Spinal cord (tissue), 10 donors: Measurements from ENCODE around the gene BMP8B. TPM values are rescaled to one million over a fixed set of nuclear protein-coding genes. Genes with fewer than 3 reads are reported as not detected.

Experiments used
- DNase-seq, 6 donors: peaks; one replicate each; pipeline versions ENCODE4 v3.0.0 to v3.0.0-alpha.2; 2013 to 2015; ENCODE audit warnings: low spot score in 6 of 6, low read depth in 4 of 6
- H3K27ac ChIP-seq: one replicate; pipeline ENCODE4 v1.5.1; 2013; ENCODE audit warnings: low read depth, low read length, control low read depth
- H3K27me3 ChIP-seq: one replicate; pipeline ENCODE4 v1.6.1; 2013; ENCODE audit warnings: low read length; ENCODE audit not compliant: control insufficient read depth, insufficient read depth
- H3K36me3 ChIP-seq: one replicate; pipeline ENCODE4 v1.6.1; 2013; ENCODE audit warnings: low read length; ENCODE audit not compliant: control insufficient read depth, insufficient read depth
- H3K4me1 ChIP-seq: one replicate; pipeline ENCODE4 v1.6.1; 2013; ENCODE audit warnings: low read length; ENCODE audit not compliant: control insufficient read depth, insufficient read depth
- H3K4me3 ChIP-seq: one replicate; pipeline ENCODE4 v1.5.1; 2013; ENCODE audit warnings: low read depth, low read length, control low read depth
- H3K9me3 ChIP-seq: one replicate; pipeline ENCODE4 v1.6.1; 2013; ENCODE audit warnings: low read length; ENCODE audit not compliant: control insufficient read depth, insufficient read depth
- WGBS: methylation state at CpG from one replicate; pipeline ENCODE4 v1.1.5; 2013; ENCODE audit warnings: missing lambda C conversion rate; ENCODE audit not compliant: insufficient coverage; 5-methylcytosine and 5-hydroxymethylcytosine counted together
- polyA plus RNA-seq, 2 donors: library from polyadenylated mRNA; unstranded; fragments of 120-200 nt; gene quantifications; one replicate each; pipeline ENCODE4 v1.2.1, GENCODE V29; 2013; ENCODE audit not compliant: insufficient read length in 2 of 2
- total RNA-seq, 2 donors: library from RNA; depleted of rRNA in 1 of 2; stranded (reverse); fragments of 120-200 nt in 1 of 2; fragments of >200 nt in 1 of 2; gene quantifications; one replicate each; pipeline versions ENCODE4 v1.2.3 to v1.2.4, GENCODE V29; 2013 to 2014
- donor health status: healthy.

BMP8B gene
- total and polyA plus RNA-seq, 4 donors = 7.8 to 19.4 (median 15.6) TPM

- peaks cover 48% of the 10 kb centered on the region for H3K36me3 ChIP-seq
Measured at GRCh38 chr1:39762550-39763540, 25.8 kb downstream of the BMP8B start.

DNA sequence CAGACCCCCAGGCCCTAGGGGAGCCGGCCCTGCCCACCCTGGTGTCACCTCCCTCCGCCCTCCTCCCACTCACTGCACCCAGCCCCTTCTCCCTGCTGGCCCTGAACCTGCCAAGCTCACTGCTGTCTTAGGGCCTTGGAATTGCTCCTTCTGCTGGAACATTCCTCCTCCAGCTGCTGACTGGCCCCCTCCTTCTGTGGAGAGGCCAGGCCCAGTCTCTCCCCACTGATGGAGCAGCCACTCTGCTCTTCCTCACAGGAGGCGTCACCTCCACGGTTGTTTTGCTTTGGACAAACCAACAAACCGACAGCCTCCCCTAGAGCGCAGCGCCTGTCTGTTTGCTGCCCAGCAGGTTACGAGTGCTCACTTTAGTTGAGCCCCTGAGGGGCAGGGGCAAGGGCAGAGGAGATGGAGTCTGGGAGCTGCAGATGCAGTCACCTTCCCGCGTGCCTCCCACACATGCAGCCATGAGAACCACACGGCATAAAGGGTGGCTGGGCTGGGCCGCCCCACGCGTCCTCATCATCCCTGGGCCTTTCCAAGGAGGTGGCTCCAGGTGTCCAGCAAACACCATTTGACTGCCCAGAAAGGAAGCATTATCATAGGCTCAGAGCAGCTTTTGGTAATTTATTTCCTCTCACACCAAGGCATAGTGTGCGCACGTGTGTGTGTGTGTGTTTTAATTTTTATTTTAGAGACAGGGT is 27.0 kb downstream of the BMP8B start:
- peak in 1 of 6 donors; percentile 13 for DNase-seq
- 65% methylated on average over 14 of the region's 16 CpGs for WGBS
- Histone ChIP-seq H3K4me1 (no peaks in the 10 kb centered on the region), H3K27me3 (no peaks in the 10 kb centered on the region), H3K4me3 (no peak overlapping the region), H3K27ac (no peak overlapping the region), H3K36me3 (peaks cover 48% of the 10 kb centered on the region), H3K9me3 (no peaks in the 10 kb centered on the region)

More at GRCh38 chr1:39762550-39763540, 25.8 kb downstream of the BMP8B start:
- Histone ChIP-seq H3K27ac (no peak overlapping the region), H3K27me3 (no peaks in the 10 kb centered on the region), H3K9me3 (no peaks in the 10 kb centered on the region), H3K4me1 (no peaks in the 10 kb centered on the region), H3K4me3 (no peak overlapping the region)
- 95% methylated on average over 21 of the region's 30 CpGs for WGBS
- DNase-seq = no peak

GRCh38 chr1:39761016-39761415 is 27.6 kb downstream of the BMP8B start:
- no peaks in the 10 kb centered on the region for H3K9me3 ChIP-seq
- H3K4me3 ChIP-seq = no peak overlapping the region
- H3K27me3 ChIP-seq = no peaks in the 10 kb centered on the region
- H3K27ac ChIP-seq = no peak overlapping the region
- 81% methylated on average over 9 of the region's 9 CpGs for WGBS
- no peak for DNase-seq
- peaks cover 51% of the 10 kb centered on the region for H3K36me3 ChIP-seq
- no peaks in the 10 kb centered on the region for H3K4me1 ChIP-seq

DNA sequence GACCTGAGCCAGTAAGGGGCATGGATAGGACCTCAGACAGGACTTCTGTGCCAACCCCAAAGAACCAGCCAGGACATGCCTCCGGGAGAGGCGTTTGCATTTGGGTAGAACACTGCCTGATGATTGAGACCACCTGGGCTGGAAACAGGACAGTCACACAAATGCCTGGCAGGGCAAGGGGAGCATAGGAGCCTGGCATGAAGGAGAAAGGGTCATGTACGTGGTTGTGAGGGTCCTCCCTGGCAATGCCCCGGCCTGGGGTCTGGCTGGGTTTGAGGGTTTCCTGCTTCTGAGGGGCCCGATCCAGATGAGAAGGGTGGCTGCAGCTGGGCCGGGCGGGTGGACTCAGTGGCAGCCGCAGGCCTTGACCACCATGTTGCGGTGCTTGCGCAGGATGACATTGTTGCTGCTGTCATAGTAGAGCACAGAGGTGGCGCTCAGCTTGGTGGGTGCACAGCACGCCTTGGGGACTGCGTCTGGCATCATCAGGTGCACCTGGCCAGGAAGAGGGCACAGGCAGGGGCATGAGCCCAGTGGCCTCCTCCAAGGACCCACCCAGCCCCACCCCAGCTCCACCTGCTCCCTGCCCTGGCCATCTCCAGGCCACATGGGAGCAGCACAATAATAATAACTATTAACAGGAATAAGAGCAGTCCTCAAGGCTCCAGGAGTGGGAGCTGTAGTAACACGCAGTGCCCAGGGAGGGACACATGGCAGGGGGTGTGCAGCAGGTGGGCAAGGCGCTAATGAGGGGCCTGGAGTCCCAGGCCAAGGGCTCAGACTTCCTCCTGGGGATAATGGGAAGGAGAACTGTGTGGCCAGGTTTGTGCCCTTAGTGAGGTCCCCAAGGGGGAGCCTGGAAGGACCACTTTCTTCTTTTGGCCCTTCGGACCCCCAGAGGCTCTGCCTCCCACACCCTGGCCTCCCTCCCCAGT is 28.3 kb downstream of the BMP8B start:
- WGBS = 92% methylated on average over 15 of the region's 16 CpGs
- Histone ChIP-seq H3K9me3 (no peaks in the 10 kb centered on the region), H3K27ac (no peak overlapping the region), H3K27me3 (no peaks in the 10 kb centered on the region), H3K4me3 (no peak overlapping the region), H3K4me1 (no peaks in the 10 kb centered on the region), H3K36me3 (peaks cover 58% of the 10 kb centered on the region)
- no peak for DNase-seq

DNA sequence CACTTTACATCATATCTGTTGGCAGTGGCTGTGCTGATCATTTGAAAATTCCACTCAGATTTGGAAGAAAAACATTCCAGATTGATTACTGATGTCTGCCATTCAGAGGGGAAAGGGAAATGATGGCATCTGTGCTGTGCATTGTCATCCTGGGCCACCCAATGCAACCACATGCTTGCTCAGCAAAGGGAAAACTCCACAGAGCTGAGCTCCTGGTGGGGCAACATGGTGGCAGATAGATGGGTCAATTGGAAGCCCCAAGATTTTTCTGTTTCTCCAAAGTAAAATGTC is 29.3 kb downstream of the BMP8B start:
- no peaks in the 10 kb centered on the region for H3K9me3 ChIP-seq
- no peak overlapping the region for H3K4me3 ChIP-seq
- H3K27me3 ChIP-seq = no peaks in the 10 kb centered on the region
- peaks cover 66% of the 10 kb centered on the region for H3K36me3 ChIP-seq
- no peaks in the 10 kb centered on the region for H3K4me1 ChIP-seq
- DNase-seq = no peak
- no peak overlapping the region for H3K27ac ChIP-seq

DNA sequence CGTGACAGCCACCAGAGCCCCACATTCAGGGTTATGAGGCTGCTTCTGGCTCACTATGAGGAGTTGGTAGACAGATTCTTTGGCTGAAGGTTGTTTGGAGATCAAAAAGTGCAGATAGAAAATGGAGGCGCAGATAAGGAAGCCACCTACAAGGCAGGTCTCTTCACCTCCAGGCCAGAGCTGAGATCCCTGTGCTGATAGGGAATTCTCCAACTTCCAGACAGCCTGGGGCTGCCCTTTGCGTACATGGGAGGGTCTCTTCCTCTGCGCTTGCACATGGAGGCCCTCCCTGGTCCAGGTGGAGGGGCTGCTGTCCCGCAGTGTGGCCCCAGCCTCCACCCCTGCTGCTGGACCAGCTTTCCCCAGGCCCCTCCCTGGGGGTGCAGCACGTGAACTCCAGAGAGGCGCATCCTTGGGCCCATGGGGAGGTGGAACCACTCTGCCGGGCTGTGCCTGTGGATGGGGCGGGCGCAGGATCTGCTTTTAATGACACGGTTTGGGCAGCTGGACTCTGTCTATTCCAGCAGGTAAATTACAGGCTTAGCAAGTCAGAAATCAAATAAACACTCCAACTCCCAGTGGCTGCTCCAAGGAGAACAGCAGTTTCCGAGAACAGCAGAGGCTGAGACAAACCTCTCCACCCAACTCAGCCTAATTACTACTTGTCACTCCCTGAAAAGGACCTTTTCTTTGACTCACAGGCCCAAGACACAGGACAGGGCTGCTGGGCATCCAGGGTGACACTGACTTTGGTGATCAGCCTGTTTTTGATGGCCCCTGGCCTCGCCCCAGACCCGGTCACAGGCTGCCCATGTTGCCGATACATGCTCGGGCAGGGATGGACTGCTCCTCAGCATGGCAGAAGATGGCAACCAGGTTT is 29.9 kb downstream of the BMP8B start:
- H3K4me3 ChIP-seq = no peak overlapping the region
- H3K27me3 ChIP-seq = no peaks in the 10 kb centered on the region
- no peaks in the 10 kb centered on the region for H3K9me3 ChIP-seq
- H3K4me1 ChIP-seq = no peaks in the 10 kb centered on the region
- H3K27ac ChIP-seq = no peak overlapping the region
- peaks cover 67% of the 10 kb centered on the region for H3K36me3 ChIP-seq
- WGBS = 93% methylated on average over 16 of the region's 16 CpGs
- DNase-seq = no peak

GRCh38 chr1:39757501-39757900 is 31.2 kb downstream of the BMP8B start:
- no peak overlapping the region for H3K27ac ChIP-seq
- H3K4me3 ChIP-seq = no peak overlapping the region
- no peak for DNase-seq
- H3K36me3 ChIP-seq = peaks cover 71% of the 10 kb centered on the region
- no peaks in the 10 kb centered on the region for H3K9me3 ChIP-seq
- 89% methylated on average over 4 of the region's 5 CpGs for WGBS
- no peaks in the 10 kb centered on the region for H3K27me3 ChIP-seq
- no peaks in the 10 kb centered on the region for H3K4me1 ChIP-seq

DNA sequence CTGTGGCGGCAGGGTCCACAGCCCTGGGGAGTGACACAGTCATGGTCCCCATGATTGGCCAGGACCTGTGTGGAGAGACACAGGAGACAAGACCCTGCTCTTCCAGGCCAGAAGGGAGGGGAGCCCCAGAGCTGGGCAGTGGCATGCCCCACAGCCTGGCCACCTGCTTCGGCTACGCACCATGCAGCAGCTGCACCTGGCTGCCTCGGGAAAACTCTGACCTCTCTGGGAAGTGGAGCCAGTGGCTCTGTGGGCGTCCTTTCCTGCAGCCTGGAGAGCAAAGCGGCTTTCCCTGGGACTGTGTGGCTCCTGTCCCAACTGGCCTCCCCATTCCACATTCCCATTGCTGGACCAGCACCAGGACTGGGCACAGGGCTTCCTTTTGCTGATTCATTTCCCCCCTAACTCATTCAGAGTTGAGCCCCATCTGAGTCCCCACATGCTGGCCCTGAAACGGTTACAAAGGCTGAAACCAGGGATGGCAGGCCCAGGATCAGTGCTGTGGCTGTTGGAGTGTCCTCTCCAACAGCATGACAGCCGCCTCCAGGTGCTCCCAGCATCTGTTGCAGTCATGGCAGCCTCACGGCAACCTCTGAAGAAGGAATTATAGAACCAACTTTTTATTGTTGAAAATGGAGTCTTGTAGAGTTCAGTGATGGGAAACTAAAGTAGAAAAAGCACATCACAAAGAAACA is 32.6 kb downstream of the BMP8B start:
- Histone ChIP-seq H3K27ac (no peak overlapping the region), H3K36me3 (peaks cover 74% of the 10 kb centered on the region), H3K4me1 (no peaks in the 10 kb centered on the region), H3K27me3 (no peaks in the 10 kb centered on the region), H3K9me3 (no peaks in the 10 kb centered on the region), H3K4me3 (no peak overlapping the region)
- DNase-seq = no peak
- WGBS = 93% methylated on average over 4 of the region's 9 CpGs
